Femur (tissue), 1 donor: ENCODE measurements around the gene ULK1.
"Not testable (repeated sequence)": the region's sequence is repeated elsewhere in the genome, so short reads cannot be mapped to it uniquely, and the experiment has no call there.

Experiments
- DNase-seq: peaks from one replicate; pipeline ENCODE4 v3.0.0-alpha.2; 2017

The ULK1 gene

DNA sequence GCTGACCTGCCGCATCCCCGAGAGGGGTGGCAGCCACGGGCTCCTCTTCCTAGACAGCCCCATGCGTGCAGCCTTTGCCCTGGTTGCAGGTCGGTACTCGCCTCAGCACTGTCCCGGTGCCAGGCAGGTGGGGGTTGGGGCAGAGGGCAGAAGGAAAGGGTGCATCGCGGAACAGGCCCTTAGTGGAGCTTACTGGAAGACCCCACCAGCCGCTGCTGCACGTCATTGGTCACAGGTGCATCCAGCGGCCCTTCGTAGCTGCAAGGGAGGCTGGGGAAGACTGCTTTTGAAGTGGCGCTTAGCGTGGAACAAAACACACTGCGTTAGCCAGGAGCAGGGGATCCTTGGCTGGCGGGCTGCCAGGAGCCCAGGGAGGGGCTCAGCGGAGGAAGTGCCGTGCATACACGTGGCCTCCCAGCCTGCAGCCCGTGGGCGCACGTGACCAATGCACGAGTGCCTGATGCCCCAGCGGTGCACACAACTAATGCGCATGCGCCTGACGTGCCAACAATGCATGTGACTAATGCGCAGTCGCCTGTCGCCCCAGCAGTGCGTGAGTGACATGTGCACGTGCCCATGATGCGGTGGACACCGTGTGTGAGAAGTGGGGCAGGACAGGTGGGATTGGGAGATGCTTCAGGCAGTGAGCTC is 50.3 kb downstream of the ULK1 start:
- DNase-seq, result no peak

DNA sequence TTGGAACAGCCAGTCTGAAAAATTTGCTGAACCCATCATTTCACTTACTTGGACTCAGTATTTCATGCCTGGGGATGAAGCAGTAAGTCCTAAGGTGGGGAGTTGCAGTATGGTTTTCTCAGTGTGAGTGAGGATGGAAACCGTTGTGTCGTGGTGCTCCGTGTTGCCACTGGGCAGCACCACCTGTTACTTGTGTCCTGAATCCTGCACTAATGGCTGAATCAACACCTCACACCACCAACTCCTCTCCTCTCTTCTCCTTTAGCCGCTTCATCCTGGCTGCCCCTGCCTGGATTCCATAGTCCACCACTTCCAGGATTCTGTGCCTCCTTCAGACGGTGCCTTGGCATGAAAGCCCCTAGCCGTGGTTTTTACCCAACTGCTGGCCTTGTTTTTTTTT is 52.3 kb downstream of the ULK1 start:
- DNase-seq, result no peak

DNA sequence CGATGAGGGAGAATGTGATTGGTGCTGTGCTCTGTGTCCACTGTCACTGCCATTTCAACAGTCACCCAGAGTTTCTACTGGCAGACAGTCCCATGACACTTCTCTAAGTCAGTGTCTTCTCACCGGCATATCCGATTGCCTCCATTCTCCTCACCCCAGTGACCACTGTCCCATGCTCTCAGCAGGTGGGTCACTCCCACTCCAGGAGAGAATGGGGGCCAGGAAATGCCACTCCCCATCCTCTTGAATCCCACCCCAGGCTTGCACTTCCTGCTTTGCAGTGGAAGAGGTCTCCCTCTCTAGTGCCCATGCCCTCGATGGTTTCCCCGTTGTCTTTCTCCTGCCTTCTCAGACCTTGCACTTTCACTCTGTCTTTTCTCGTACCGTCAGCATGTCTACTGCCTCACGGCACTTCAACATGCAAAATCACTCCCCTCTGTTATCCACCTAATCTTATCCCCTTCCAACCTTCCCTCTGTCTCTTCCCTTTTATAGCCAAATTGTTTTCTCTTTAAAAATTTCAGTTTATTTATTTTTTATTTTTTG is 53.1 kb downstream of the ULK1 start:
- DNase-seq, result no peak

DNA sequence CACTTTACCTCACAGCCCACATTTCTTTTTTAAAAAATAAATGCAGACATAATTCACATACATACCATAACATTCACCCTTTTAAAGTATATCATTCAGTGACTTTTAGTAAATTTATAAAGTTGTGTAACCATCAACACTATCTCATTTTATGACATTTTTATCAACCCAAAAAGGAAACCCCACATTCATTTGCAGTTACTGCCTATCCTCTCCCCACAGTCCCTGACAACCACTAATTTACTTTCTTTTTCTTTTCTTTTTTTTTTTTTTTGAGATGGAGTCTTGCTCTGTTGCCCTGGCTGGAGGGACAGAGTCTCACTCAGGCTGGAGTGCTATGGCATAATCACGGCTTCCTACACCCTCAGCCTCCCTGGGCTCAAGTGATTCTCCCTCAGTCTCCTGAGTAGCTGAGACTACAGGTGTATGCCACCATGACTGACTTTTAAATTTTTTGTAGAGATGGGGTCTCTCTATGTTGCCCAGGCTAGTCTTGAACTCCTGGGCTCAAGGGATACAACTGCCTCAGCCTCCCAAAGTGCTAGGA is 53.8 kb downstream of the ULK1 start:
- no peak for DNase-seq

DNA sequence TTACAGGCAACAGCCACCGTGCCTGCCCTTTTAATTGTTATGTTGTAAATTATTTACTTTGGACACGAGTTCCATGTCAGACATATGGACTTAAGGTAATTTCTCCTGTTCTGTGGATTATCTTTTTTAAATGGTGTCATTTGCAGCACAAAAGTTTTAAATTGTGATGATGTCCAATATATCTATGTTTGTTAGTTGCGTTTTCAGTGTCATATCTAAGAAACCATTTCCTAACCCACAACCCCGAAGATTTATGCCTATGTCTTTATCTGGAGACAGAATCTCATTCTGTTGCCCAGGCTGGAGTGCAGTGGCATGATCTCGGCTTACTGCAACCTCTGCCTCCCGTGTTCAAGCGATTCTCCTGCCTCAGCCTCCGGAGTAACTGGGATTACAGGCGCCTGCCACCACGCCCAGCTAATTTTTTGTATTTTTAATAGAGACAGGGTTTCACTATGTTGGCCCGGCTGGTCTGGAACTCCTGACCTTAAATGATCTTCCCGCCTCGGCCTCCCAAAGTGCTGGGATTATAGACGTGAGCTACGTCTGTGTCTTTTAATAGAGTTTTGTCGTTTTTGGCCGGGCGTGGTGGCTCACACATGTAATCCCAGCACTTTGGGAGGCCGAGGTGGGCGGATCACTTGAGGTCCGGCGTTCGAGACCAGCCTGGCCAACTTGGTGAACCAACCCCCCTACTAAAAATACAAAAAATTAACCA is 54.5 kb downstream of the ULK1 start:
- DNase-seq, result not testable (repeated sequence)

DNA sequence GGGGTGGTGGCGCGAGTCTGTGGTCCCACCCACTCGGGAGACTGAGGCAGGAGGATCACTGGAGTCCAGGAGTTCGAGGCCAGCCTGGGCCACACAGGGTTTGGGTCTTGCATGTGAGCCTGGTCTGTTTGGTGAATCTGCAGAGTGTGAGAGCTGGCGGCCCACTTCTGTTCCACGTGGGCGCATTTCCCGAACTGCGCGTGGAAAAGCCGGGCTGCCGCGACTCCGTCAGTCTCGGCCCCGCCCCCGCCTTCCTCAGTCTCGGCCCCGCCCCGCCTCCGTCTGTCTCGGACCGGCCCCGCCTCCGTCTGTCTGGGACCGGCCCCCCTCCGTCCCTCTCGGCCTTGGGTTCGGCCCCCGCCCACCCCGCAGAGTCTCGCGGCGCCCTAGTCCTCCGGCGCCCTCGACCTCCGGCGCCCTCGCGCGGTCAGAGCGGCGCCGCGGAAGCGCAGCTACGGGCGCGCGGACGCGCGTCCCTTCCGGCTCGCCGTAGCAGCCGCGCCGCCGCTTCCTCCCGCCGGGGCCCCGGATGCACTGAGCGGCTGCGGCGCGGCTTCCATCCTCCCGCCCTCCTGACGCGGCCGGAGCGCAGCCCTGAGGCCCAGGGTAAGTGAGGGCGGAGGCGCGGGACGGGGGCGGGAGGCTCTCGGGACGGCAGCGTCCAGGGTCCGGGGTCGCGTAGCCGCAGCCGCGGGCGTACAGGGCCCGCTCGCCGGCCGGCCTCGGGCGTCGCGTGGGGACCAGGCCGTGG is 55.2 kb downstream of the ULK1 start, which contains the start of gene EP400:
TSS of gene EP400 (plus strand) at position 512 of the 751 bp plus-strand sequence. CDS start 10,678 bp downstream, outside the sequence.
- peak; percentile 97 for DNase-seq

DNA sequence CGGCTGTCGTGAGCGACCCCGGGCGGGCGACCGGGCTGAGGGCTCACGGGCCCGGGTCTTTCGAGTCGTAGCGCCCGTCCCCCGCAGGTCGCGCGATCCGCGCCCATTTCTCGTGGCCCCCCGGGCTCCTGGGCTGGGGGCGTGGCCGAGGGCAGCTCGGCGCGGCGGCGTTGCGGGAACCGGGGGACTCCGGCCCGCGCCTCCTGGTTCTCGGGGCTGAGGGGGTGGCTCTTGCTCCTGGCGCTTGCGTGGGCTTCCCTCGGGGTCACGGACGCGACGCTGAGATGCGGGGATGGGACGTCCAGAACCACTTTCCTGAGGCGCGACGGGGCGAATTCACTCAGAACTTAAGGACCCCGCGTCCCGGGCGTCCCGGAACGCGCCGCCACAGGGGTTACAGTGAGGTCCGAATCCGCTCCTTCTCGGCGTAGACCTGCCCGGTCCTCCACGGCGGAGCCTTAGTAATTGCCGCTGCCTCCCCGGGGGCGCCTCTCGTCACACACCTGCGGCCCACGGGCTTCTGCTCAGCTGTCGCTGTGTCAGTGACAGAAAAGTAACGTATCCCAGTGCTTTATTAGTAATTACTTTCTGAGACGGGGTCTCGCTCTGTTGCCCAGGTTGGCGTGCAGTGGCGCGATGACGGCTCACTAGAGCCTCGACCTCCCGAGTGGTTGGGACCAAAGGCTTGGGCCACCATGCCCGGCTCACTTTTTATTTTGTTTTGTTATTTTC is 55.9 kb downstream of the ULK1 start:
- DNase-seq, result peak; percentile 44

DNA sequence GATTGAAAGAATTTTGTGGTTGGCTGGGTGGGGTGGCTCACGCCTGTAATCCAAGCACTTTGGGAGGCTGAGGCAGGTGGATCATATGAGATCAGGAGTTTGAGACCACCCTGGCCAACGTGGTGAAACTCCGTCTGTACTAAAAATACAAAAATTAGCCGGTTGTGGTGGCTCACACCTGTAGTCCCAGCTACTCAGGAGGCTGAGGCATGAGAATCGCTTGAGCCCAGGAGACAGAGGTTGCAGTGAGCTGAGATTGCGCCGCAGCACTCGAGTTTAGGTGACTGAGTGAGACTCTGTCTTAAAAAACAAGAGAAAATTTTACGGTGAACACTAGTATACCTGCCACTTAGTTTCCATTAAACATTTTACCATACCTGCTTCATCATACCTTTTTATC is 59.4 kb downstream of the ULK1 start:
- DNase-seq, result not testable (repeated sequence)

DNA sequence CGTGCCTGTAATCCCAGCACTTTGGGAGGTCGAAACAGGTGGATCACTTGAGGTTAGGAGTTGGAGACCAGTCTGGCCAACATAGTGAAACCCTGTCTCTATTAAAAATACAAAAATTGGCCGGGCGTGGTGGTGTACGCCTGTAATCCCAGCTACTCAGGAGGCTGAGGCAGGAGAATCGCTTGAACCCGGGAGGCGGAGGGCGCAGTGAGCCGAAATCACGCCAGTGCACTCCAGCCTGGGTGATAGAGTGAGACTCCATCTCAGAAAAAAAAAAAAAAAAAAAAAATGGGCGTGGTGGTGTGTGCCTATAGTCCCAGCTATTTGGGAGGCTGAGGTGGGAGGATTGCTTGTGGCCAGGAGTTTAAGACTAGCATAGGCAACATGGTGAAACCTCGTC is 60.0 kb downstream of the ULK1 start:
- DNase-seq, result not testable (repeated sequence)

DNA sequence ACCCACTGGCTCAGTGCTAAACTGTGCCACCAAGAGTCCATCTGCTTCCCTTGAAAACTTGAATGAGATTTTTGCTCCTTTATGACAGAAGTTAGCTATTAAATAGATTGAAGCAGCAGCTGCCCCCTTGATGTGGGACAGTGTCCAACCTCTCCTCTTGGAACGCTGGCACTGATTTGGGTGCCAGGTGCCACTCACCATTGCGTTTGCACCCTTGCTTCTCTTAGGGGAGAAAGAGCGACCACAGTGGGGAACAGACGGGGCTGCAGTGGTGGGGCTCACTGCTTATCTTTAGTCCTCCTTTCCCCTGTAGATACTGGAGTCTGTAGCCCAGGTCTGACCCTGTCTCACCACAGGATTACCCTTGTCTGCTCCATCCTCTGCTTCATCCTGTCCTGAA is 64.7 kb downstream of the ULK1 start:
- DNase-seq, result no peak

DNA sequence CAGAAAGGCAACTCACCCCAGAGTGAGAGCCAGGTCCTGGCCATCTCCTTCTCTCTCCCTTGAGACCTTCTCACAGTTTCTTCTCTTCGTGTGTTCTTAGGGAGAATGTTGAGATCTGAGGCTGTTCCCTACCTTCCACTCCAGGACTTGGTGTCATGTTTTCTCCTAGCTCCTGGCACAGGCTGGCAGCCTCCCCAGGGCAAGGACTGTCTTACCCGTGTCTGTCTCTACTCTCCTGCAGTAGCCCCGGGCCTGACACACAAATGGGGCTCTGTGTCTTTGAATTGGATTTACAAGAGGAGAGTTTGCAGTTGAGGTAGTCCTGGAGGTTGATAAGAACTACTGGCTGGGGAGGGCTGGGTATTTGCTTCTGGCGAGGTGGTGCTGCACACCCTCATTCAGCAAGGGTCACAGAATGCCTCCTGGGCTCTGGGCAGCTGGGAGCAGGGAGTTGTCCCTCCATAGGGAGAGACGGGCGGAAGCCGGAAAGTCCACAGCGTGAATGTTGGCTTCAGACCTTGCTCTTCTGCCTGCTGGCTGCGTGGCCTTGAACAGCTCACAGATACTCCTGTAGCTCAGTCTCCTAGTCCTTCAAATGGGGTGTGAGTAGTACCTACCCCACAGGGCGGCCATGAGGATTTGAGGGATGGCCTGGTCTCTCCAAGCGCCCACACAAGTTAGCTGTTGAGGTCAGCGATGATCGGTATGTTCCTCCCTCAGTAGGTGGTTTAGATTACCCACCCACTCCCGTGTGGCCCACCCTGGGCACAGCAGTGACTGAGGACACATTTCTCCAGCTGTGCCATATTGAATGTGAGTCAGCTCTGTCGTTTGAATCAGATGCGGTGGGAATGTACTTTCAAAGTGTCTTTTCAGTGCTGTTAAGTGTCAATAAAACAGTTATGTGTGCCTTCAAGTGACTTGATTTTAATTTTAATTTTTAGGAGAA is 65.5 kb downstream of the ULK1 start:
- DNase-seq, result no peak

DNA sequence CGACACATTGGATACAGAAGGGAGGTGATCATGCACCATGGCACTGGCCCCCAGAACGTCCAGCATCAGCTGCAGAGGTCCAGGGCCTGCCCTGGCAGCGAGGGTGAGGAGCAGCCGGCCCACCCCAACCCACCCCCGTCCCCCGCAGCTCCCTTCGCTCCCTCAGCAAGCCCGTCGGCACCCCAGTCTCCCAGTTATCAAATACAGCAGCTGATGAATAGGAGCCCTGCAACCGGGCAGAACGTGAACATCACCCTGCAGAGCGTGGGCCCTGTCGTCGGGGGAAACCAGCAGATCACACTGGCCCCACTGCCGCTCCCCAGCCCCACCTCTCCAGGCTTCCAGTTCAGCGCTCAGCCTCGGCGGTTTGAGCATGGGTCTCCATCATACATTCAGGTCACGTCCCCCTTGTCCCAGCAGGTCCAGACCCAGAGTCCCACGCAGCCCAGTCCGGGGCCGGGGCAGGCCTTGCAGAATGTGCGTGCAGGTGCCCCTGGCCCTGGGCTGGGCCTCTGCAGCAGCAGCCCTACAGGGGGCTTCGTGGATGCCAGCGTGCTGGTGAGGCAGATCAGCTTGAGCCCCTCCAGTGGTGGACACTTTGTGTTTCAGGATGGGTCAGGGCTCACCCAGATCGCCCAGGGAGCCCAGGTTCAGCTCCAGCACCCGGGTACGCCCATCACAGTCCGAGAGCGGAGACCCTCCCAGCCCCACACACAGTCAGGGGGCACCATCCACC is 66.3 kb downstream of the ULK1 start:
- DNase-seq, result not testable (repeated sequence)

DNA sequence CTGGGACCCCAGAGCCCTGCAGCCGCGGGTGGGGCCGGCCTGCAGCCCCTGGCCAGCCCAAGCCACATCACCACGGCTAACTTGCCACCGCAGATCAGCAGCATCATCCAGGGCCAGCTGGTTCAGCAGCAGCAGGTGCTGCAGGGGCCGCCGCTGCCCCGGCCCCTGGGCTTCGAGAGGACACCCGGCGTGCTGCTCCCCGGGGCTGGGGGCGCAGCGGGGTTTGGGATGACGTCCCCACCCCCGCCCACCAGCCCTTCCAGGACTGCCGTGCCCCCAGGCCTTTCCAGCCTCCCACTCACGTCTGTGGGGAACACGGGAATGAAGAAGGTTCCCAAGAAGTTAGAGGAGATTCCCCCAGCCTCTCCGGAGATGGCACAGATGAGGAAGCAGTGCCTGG is 66.9 kb downstream of the ULK1 start:
- not testable (repeated sequence) for DNase-seq

DNA sequence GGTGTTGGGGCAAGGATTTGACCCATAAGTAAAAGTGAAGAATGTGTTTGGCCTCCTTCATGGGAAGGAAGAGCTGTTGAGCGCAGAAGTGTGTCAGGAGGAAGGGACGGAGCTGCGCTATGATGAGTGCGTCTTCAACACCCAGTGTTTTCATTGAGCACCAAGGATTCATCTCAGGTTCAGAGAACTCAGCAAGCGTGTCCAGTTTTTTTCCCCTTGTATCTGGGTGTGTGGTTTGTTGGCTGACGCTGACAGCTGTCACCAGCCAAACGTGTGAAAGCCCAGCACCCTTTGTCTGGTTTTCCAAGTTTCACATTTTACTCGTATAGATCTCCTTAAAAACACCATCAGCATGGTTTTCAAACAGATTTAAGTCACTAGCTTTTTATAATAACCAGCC is 67.6 kb downstream of the ULK1 start:
- DNase-seq, result no peak

DNA sequence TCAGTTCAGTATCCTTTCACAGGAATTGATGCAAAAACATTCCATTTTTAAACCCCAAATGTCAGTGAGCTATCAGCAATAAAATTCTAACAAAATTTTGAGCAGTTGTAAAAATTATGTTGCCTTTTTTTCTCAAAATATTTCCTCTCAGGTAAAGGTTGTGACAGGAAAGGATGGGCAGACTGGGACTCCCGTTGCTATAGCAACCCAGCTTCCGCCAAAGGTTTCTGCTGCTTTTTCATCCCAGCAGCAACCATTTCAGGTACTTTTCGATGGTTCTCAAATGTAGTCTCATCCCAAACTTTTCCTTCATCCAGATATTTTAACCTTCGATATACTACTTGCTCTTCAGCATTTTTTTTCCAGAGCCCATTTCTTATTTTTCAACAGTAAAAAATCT is 69.0 kb downstream of the ULK1 start:
- no peak for DNase-seq

DNA sequence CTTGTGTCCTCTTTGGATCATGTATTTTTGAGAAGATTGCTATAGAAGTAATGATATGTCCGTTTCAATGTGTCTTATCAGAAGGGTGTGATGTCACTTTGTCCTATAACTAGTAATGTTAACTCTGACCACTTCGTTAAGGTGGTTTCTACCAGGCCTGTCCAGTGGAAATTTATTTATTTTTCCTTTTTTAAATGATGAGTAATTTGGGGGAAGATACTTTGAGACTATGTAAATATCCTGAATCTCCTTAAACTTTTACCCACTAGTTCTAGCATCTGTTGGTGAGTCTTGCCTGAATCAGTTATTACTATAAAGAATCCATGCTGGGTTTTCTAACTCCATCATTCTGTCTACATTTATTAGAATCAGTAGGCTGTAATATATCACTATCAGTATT is 70.7 kb downstream of the ULK1 start:
- DNase-seq, result no peak

DNA sequence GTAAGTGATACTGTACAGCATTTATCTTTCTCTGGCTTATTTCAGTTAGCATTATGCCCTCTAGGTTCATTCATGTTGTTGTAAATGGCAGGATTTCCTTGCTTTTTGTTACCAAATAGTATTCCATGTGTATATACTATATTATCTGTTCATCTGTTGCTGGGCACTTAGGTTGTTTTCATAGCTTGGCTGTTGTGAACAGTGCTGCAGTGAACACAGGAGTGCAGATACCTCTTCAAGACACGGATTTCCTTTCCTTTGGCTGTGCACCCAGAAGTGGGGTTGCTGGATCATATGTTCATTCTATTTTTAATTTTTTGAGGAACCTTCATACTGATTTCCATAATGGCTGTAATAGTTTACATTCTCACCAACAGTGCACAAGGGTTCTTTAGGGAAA is 76.8 kb downstream of the ULK1 start:
- no peak for DNase-seq
